ENCODE results near the gene PITPNC1.
A peak's percentile ranks its signal among the peaks of the same experiment; 100 is the strongest.

- TF ChIP-seq REST (IDR thresholded peaks at IDR 0.05; ENCODE audit: insufficient read depth in 1 of 2, low read depth in 2 of 2, low read length in 1 of 2), result no peak
- TF ChIP-seq CTCF (IDR thresholded peaks at IDR 0.05), result no peak
- peak; percentile 79; the same call in 1 of the 2 replicates for TF ChIP-seq SIN3A (IDR thresholded peaks at IDR 0.05; ENCODE audit: borderline replicate concordance, insufficient read depth, low read depth, low read length)
- TF ChIP-seq POLR2AphosphoS5 (IDR thresholded peaks at IDR 0.05; ENCODE audit: low read depth, low read length), result peak; percentile 81
- TF ChIP-seq TCF7L2 (IDR thresholded peaks at IDR 0.05; ENCODE audit: low read depth, low read length), result no peak
Observed at GRCh38 chr17:67366193-67367157, 10.6 kb upstream of the PITPNC1 start, which contains the start of gene PSMD12.

Data from Panc1 (cell line).